Lower leg skin (tissue), 4 donors: Measurements from ENCODE around the gene SPANXC. TPM values are rescaled to one million over a fixed set of nuclear protein-coding genes. Genes with fewer than 3 reads are reported as not detected.

Experiments
- DNase-seq, 2 donors: peaks; one replicate each; pipeline ENCODE4 v3.0.0-alpha.2; 2019; ENCODE audit warnings: low spot score in 2 of 2
- H3K4me3 ChIP-seq: fragments of 200-600 bp; sonication (generic); 2 replicates; pipeline ENCODE4 v1.5.1; 2017; ENCODE audit warnings: mild to moderate bottlenecking, low read depth; ENCODE audit not compliant: poor library complexity, severe bottlenecking
- CTCF ChIP-seq, 3 donors: fragments of 450-650 bp; IDR thresholded peaks; one replicate each; pipeline ENCODE4 v1.5.1; 2016; ENCODE audit warnings: antibody characterized with exemption in 3 of 3, mild to moderate bottlenecking in 3 of 3, moderate library complexity in 2 of 3
- POLR2A ChIP-seq, 2 donors: fragments of 450-650 bp; IDR thresholded peaks; one replicate each; pipeline ENCODE4 v1.6.1; 2016 to 2017; ENCODE audit warnings: antibody characterized with exemption in 2 of 2, mild to moderate bottlenecking in 1 of 2, moderate library complexity in 1 of 2
- WGBS, 2 donors: methylation state at CpG; one replicate each; pipeline ENCODE4 v1.1.5; 2018; 5-methylcytosine and 5-hydroxymethylcytosine counted together
- intact Hi-C: fragments of 100-400 bp; cut with DNase I; formaldehyde crosslinking; loops from one replicate; pipeline ENCODE4 v1.15.0; 2023; ENCODE audit warnings: low total_unique reads
- total RNA-seq, 4 donors: library from RNA; depleted of rRNA; stranded (reverse); fragments of >200 nt; gene quantifications; one replicate each; pipeline ENCODE4 v1.1.0, GENCODE V29; 2016

SPANXC gene
- total RNA-seq, 4 donors from 2014 or later: not detected

DNA sequence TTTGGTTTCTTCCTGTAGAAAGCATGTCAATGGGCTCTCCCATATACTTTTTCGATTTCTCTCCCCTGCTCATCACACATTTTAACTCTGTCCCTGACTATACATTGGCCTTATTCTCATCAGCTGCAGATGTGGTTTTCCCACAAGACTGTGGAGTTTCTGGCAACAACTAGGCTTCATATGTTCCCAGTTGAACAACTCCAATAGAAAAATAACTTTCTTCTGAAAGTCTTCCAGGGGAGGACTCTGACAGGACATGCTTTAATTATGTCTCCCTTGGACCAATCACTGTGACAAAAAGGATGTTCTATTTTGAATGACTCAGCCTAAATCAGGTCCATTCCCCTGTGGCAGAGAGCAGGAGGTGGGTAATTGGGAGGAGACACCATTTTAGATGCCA is 28.1 kb downstream of the SPANXC start:
- no peak for TF ChIP-seq CTCF (IDR thresholded peaks at IDR 0.05)
- DNase-seq: no peak
- WGBS, 2 donors: 48 to 66% methylated on average over 1 of the region's 1 CpG
- intact Hi-C loops: no loop called here
- no peak overlapping the region for H3K4me3 ChIP-seq

DNA sequence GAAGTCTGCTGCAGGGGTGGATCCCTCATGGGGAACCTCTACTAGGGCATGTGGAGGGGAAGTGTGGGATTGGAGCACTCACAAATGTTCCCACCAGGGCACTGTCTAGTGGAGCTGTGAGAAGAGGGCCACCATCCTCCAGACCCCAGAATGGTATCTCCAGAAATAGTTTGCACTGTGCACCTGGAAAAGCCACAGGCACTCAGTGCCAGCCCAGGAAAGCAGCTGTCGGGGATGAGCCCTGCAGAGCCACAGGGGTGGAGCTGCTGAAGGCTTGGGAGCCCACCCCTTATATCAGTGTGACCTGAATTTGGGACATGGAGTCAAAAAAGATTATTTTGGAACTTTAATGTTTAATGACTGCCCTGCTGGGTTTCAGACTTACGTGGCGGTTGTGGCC is 40.4 kb downstream of the SPANXC start:
- no peak overlapping the region for H3K4me3 ChIP-seq
- DNase-seq: no peak
- TF ChIP-seq CTCF (IDR thresholded peaks at IDR 0.05) (no peak), POLR2A (IDR thresholded peaks at IDR 0.05) (no peak)
- intact Hi-C loops: no loop called here
- 86 to 88% methylated on average over 3 of the region's 3 CpGs for WGBS, 2 donors

Other genes starting within 250 kb of the SPANXC start
- gene SPANXB1, start 239.9 kb downstream of the SPANXC start, total RNA-seq: not detected
- gene LDOC1, start 65.4 kb downstream of the SPANXC start, total RNA-seq: 10 to 100 TPM in 1 of 4 donors, 1 to 10 TPM in 3; 3.8 to 11.1 (median 9.3) TPM